ENCODE results near the gene B4GALNT2. TPM values are rescaled to one million over a fixed set of nuclear protein-coding genes. Genes with fewer than 3 reads are reported as not detected.
"Not testable (repeated sequence)": the region's sequence is repeated elsewhere in the genome, so short reads cannot be mapped to it uniquely, and the experiment has no call there.

The B4GALNT2 gene
- total RNA-seq, 2 donors from 2014 or later, result 0.02 to 0.05 TPM

- H3K27me3 Mint-ChIP-seq, result no peaks in the 10 kb centered on the region
- no peak for ATAC-seq (replicated peaks)
- H3K4me1 Mint-ChIP-seq, result peaks cover 4% of the 10 kb centered on the region
- no peak overlapping the region for H3K27ac Mint-ChIP-seq
- no peaks in the 10 kb centered on the region for H3K36me3 Mint-ChIP-seq (ENCODE audit: low read depth)
- H3K9me3 Mint-ChIP-seq, result peaks cover 2% of the 10 kb centered on the region
- no peak overlapping the region for H3K4me3 Mint-ChIP-seq
These were observed 48.5 kb downstream of the B4GALNT2 start for GRCh38 chr17:49180998-49181635.

GRCh38 chr17:49183341-49183740 lies 50.8 kb downstream of the B4GALNT2 start:
- Mint-ChIP-seq H3K4me3 (no peak overlapping the region), H3K36me3 (ENCODE audit: low read depth) (no peaks in the 10 kb centered on the region), H3K27ac (no peak overlapping the region), H3K27me3 (no peaks in the 10 kb centered on the region), H3K4me1 (peaks cover 4% of the 10 kb centered on the region), H3K9me3 (peaks cover 3% of the 10 kb centered on the region)
- ATAC-seq (replicated peaks), result no peak

- H3K27ac Mint-ChIP-seq, result no peak overlapping the region
- H3K4me1 Mint-ChIP-seq, result peaks cover 4% of the 10 kb centered on the region
- ATAC-seq (replicated peaks), result no peak
- H3K36me3 Mint-ChIP-seq (ENCODE audit: low read depth), result no peaks in the 10 kb centered on the region
- no peak overlapping the region for H3K4me3 Mint-ChIP-seq
- peaks cover 3% of the 10 kb centered on the region for H3K9me3 Mint-ChIP-seq
- no peaks in the 10 kb centered on the region for H3K27me3 Mint-ChIP-seq
These were observed 51.2 kb downstream of the B4GALNT2 start for GRCh38 chr17:49183801-49184200.

GRCh38 chr17:49184522-49184921 lies 52.0 kb downstream of the B4GALNT2 start:
- H3K4me1 Mint-ChIP-seq; ATAC-seq (replicated peaks); H3K4me3 Mint-ChIP-seq: not testable (repeated sequence)

GRCh38 chr17:49185381-49185780 lies 52.8 kb downstream of the B4GALNT2 start:
- not testable (repeated sequence) for ATAC-seq (replicated peaks); H3K27ac Mint-ChIP-seq; H3K36me3 Mint-ChIP-seq (ENCODE audit: low read depth); H3K27me3 Mint-ChIP-seq; H3K4me1 Mint-ChIP-seq; H3K9me3 Mint-ChIP-seq; H3K4me3 Mint-ChIP-seq

More at GRCh38 chr17:49184522-49184921, 52.0 kb downstream of the B4GALNT2 start:
- not testable (repeated sequence) for H3K36me3 Mint-ChIP-seq (ENCODE audit: low read depth); H3K9me3 Mint-ChIP-seq; H3K27ac Mint-ChIP-seq; H3K27me3 Mint-ChIP-seq

GRCh38 chr17:49187301-49187700 lies 54.7 kb downstream of the B4GALNT2 start:
- Mint-ChIP-seq H3K27me3 (no peaks in the 10 kb centered on the region), H3K36me3 (ENCODE audit: low read depth) (peaks cover 8% of the 10 kb centered on the region), H3K9me3 (peaks cover 3% of the 10 kb centered on the region), H3K4me1 (peaks cover under 1% of the 10 kb centered on the region), H3K4me3 (no peak overlapping the region), H3K27ac (no peak overlapping the region)
- ATAC-seq (replicated peaks), result no peak

GRCh38 chr17:49190932-49191331 lies 58.4 kb downstream of the B4GALNT2 start:
- Mint-ChIP-seq H3K36me3 (ENCODE audit: low read depth) (peaks cover 17% of the 10 kb centered on the region), H3K9me3 (peaks cover 3% of the 10 kb centered on the region), H3K4me3 (peak overlapping the region; percentile 97), H3K4me1 (peaks cover 19% of the 10 kb centered on the region), H3K27me3 (no peaks in the 10 kb centered on the region), H3K27ac (no peak overlapping the region)
- no peak for ATAC-seq (replicated peaks)

GRCh38 chr17:49191409-49191916 lies 58.9 kb downstream of the B4GALNT2 start:
- Mint-ChIP-seq H3K27ac (peak overlapping the region; percentile 100), H3K4me1 (peaks cover 25% of the 10 kb centered on the region), H3K9me3 (no peaks in the 10 kb centered on the region), H3K36me3 (ENCODE audit: low read depth) (peaks cover 17% of the 10 kb centered on the region), H3K27me3 (no peaks in the 10 kb centered on the region), H3K4me3 (peak overlapping the region; percentile 97)
- peak; percentile 10 for ATAC-seq (replicated peaks)

- H3K36me3 Mint-ChIP-seq (ENCODE audit: low read depth), result peaks cover 17% of the 10 kb centered on the region
- H3K4me1 Mint-ChIP-seq, result peaks cover 28% of the 10 kb centered on the region
- H3K9me3 Mint-ChIP-seq, result no peaks in the 10 kb centered on the region
- H3K27ac Mint-ChIP-seq, result peak overlapping the region; percentile 100
- H3K4me3 Mint-ChIP-seq, result peak overlapping the region; percentile 97
- peak; percentile 66 for ATAC-seq (replicated peaks)
- no peaks in the 10 kb centered on the region for H3K27me3 Mint-ChIP-seq
These were observed 59.6 kb downstream of the B4GALNT2 start for GRCh38 chr17:49191917-49192741.

GRCh38 chr17:49193513-49194296 lies 61.1 kb downstream of the B4GALNT2 start:
- Mint-ChIP-seq H3K4me3 (peak overlapping the region; percentile 97), H3K9me3 (no peaks in the 10 kb centered on the region), H3K27me3 (no peaks in the 10 kb centered on the region), H3K27ac (peak overlapping the region; percentile 100), H3K36me3 (ENCODE audit: low read depth) (peaks cover 17% of the 10 kb centered on the region), H3K4me1 (peaks cover 28% of the 10 kb centered on the region)
- ATAC-seq (replicated peaks), result no peak

GRCh38 chr17:49194297-49194607 lies 61.7 kb downstream of the B4GALNT2 start:
- Mint-ChIP-seq H3K4me3 (peak overlapping the region; percentile 97), H3K27ac (no peak overlapping the region), H3K4me1 (peaks cover 28% of the 10 kb centered on the region), H3K9me3 (no peaks in the 10 kb centered on the region), H3K27me3 (no peaks in the 10 kb centered on the region), H3K36me3 (ENCODE audit: low read depth) (peaks cover 17% of the 10 kb centered on the region)
- no peak for ATAC-seq (replicated peaks)

GRCh38 chr17:49195751-49196150 lies 63.2 kb downstream of the B4GALNT2 start:
- no peaks in the 10 kb centered on the region for H3K9me3 Mint-ChIP-seq
- peaks cover 28% of the 10 kb centered on the region for H3K4me1 Mint-ChIP-seq
- peak overlapping the region; percentile 49 for H3K4me3 Mint-ChIP-seq
- ATAC-seq (replicated peaks), result no peak
- H3K36me3 Mint-ChIP-seq (ENCODE audit: low read depth), result peaks cover 17% of the 10 kb centered on the region
- H3K27me3 Mint-ChIP-seq, result no peaks in the 10 kb centered on the region
- peak overlapping the region; percentile 57 for H3K27ac Mint-ChIP-seq

GRCh38 chr17:49196520-49196919 lies 64.0 kb downstream of the B4GALNT2 start:
- peaks cover 17% of the 10 kb centered on the region for H3K36me3 Mint-ChIP-seq (ENCODE audit: low read depth)

GRCh38 chr17:49197346-49197998 lies 64.9 kb downstream of the B4GALNT2 start:
- H3K27ac Mint-ChIP-seq, result no peak overlapping the region
- H3K4me3 Mint-ChIP-seq, result no peak overlapping the region
- peaks cover 7% of the 10 kb centered on the region for H3K36me3 Mint-ChIP-seq (ENCODE audit: low read depth)
- H3K9me3 Mint-ChIP-seq, result no peaks in the 10 kb centered on the region
- peaks cover 25% of the 10 kb centered on the region for H3K4me1 Mint-ChIP-seq
- H3K27me3 Mint-ChIP-seq, result no peaks in the 10 kb centered on the region
- no peak for ATAC-seq (replicated peaks)

More at GRCh38 chr17:49196520-49196919, 64.0 kb downstream of the B4GALNT2 start:
- H3K4me3 Mint-ChIP-seq, result no peak overlapping the region
- no peaks in the 10 kb centered on the region for H3K27me3 Mint-ChIP-seq
- H3K9me3 Mint-ChIP-seq, result no peaks in the 10 kb centered on the region
- no peak overlapping the region for H3K27ac Mint-ChIP-seq
- H3K4me1 Mint-ChIP-seq, result peaks cover 28% of the 10 kb centered on the region
- ATAC-seq (replicated peaks), result no peak

Measured in activated T-helper 17 cell treated with anti-CD3 and anti-CD28 coated beads, Interleukin-2, amount 50 U/mL, for 72 hours (primary cell).